ENCODE measurements around the gene TCF21. TPM values are rescaled to one million over a fixed set of nuclear protein-coding genes. Genes with fewer than 3 reads are reported as not detected.

TCF21 gene
- total and polyA plus RNA-seq, 2 of the 4 experiments (the other 2 are of a cell fraction): 6.6 to 10.0 TPM

DNA sequence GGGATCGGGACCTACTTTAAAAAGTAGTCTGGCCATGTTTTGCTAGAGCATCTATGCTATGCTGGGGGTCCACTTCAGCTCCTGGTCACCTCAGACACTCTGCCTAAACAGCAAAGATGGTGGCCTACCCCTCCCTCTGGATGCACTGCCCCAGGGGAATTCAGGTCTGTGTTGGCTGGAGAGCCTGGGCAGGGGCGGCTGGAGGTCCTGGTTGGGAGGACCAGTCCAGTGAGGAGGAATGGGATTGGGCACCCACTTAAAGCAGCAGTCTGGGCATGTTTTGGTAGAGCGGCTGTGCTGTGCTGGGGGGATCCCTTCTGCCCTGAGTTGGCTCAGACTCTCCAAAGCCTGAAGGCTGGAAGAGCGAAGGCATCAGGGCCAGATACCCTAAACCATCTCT, 23.2 kb upstream of the TCF21 start:
- Histone ChIP-seq H2BK5ac (ENCODE audit: low read depth, low read length, poor library complexity, severe bottlenecking) (no peak overlapping the region), H3K4me1 (ENCODE audit: control insufficient read depth, insufficient read depth, low read length) (no peaks in the 10 kb centered on the region), H2BK20ac (ENCODE audit: low read depth, low read length) (no peak overlapping the region), H3K27me3 (ENCODE audit: control insufficient read depth, insufficient read depth, low read length) (no peaks in the 10 kb centered on the region), H2AK5ac (ENCODE audit: low read depth, low read length) (no peak overlapping the region), H2BK15ac (ENCODE audit: low read depth, low read length) (no peak overlapping the region), H3K4ac (ENCODE audit: low read depth, low read length) (no peak overlapping the region), H3K14ac (replicated peaks; ENCODE audit: low read depth, low read length) (no peak overlapping the region), H4K91ac (ENCODE audit: insufficient read depth, low read depth, low read length) (no peak overlapping the region), H2BK120ac (ENCODE audit: low read depth, low read length) (no peak overlapping the region), H4K20me1 (ENCODE audit: insufficient read depth, low read length) (no peaks in the 10 kb centered on the region), H4K5ac (ENCODE audit: low read depth, low read length) (no peak overlapping the region), H3K9ac (ENCODE audit: low read depth, low read length) (no peak overlapping the region), H3K56ac (ENCODE audit: extremely low read depth, insufficient read depth, low read length) (no peak overlapping the region), H3K4me3 (ENCODE audit: insufficient read depth, low read depth, low read length) (no peak overlapping the region), H3K36me3 (ENCODE audit: control insufficient read depth, insufficient read depth, low read length) (no peaks in the 10 kb centered on the region), H3K27ac (ENCODE audit: insufficient read depth, low read length) (no peak overlapping the region), H3K4me2 (ENCODE audit: low read depth, low read length) (no peak overlapping the region), H3K18ac (ENCODE audit: low read depth, low read length) (no peak overlapping the region), H3K79me1 (ENCODE audit: low read depth in 1 of 2, low read length in 2 of 2) (no peaks in the 10 kb centered on the region), H2AFZ (replicated peaks; ENCODE audit: low read length, poor library complexity) (no peak overlapping the region), H3K9me3 (ENCODE audit: control insufficient read depth, insufficient read depth, low read length) (peaks cover 10% of the 10 kb centered on the region), H3K9me1 (ENCODE audit: insufficient read depth, low read length) (no peaks in the 10 kb centered on the region), H4K8ac (ENCODE audit: low read depth in 2 of 2, low read length in 2 of 2) (no peak overlapping the region), H3K23ac (ENCODE audit: low read depth, low read length) (no peak overlapping the region), H2AK9ac (replicated peaks; ENCODE audit: low read depth, low read length, poor library complexity) (no peak overlapping the region)
- intact Hi-C loops (cut with micrococcal nuclease) (no loop called here), in situ Hi-C loops (cut with MboI; ENCODE audit: low sequenced_read_pairs) (no loop called here), dilution Hi-C loops (cut with HindIII; ENCODE audit: low sequenced_read_pairs, unreplicated experiment) (no loop called here)
- CTCF ChIA-PET: no interaction called here
- no TSS peak for BruUV-seq (replicated peaks)
- no peak for TF ChIP-seq RAD21 (IDR thresholded peaks at IDR 0.05; ENCODE audit: low read length)
- TF ChIP-seq CHD1 (IDR thresholded peaks at IDR 0.05; ENCODE audit: low read depth, low read length): no peak
- no peak for TF ChIP-seq NFE2L2 (IDR thresholded peaks at IDR 0.05; ENCODE audit: low read depth, low read length)
- ATAC-seq (ENCODE audit: low read depth): no peak
- WGBS, 2 experiments (ENCODE audit: extremely low coverage in 2 of 2, insufficient read length in 1 of 2): no CpG with 5 or more reads among the region's 4 CpGs
- POLR2A ChIA-PET (ENCODE audit: unreplicated experiment): no interaction called here
- no peak for DNase-seq

All from IMR-90 (cell line).